Choroid plexus epithelial cell (primary cell): Measurements from ENCODE around the gene MICU1.
"Not testable (repeated sequence)": the region's sequence is repeated elsewhere in the genome, so short reads cannot be mapped to it uniquely, and the experiment has no call there.

Source experiments
- DNase-seq: peaks from one replicate; pipeline ENCODE4 v3.0.0-alpha.2; 2010; ENCODE audit warnings: low read depth
- H3K4me3 ChIP-seq: 2 replicates; pipeline ENCODE4 v1.5.1; 2011; ENCODE audit warnings: low read depth, mild to moderate bottlenecking, control low read depth, low read length, moderate library complexity
- CTCF ChIP-seq: conservative IDR thresholded peaks from 2 replicates; pipeline ENCODE4 v1.5.1; 2011; ENCODE audit warnings: low read depth, mild to moderate bottlenecking, control low read depth, inconsistent platforms, low read length, moderate library complexity

MICU1 gene

GRCh38 chr10:72460284-72460876, 165.5 kb downstream of the MICU1 start:
- no peak for DNase-seq
- no peak overlapping the region for H3K4me3 ChIP-seq
- no peak for TF ChIP-seq CTCF

- no peak overlapping the region for H3K4me3 ChIP-seq
- DNase-seq, result no peak
- TF ChIP-seq CTCF, result no peak
Measured at GRCh38 chr10:72459301-72459700, 166.6 kb downstream of the MICU1 start.

GRCh38 chr10:72455889-72456595, 169.8 kb downstream of the MICU1 start:
- DNase-seq, result peak; percentile 14
- H3K4me3 ChIP-seq, result no peak overlapping the region
- TF ChIP-seq CTCF, result no peak

GRCh38 chr10:72449941-72450441, 175.9 kb downstream of the MICU1 start:
- TF ChIP-seq CTCF, result no peak

GRCh38 chr10:72445851-72446250, 180.0 kb downstream of the MICU1 start:
- TF ChIP-seq CTCF, result no peak
- no peak for DNase-seq

More at GRCh38 chr10:72449941-72450441, 175.9 kb downstream of the MICU1 start:
- no peak for DNase-seq
- H3K4me3 ChIP-seq, result no peak overlapping the region

GRCh38 chr10:72442969-72443368, 182.9 kb downstream of the MICU1 start:
- not testable (repeated sequence) for DNase-seq, H3K4me3 ChIP-seq

More at GRCh38 chr10:72445851-72446250, 180.0 kb downstream of the MICU1 start:
- no peak overlapping the region for H3K4me3 ChIP-seq

GRCh38 chr10:72435570-72435969, 190.3 kb downstream of the MICU1 start:
- H3K4me3 ChIP-seq, result no peak overlapping the region
- no peak for TF ChIP-seq CTCF
- no peak for DNase-seq

- H3K4me3 ChIP-seq, DNase-seq: not testable (repeated sequence)
Measured at GRCh38 chr10:72430936-72431335, 194.9 kb downstream of the MICU1 start.
